Hematopoietic multipotent progenitor cell treated with erythropoietin and hydrocortisone succinate and interleukin-3 and kit ligand, for 4 days (in vitro differentiated cells): ENCODE data around the gene CHRD.

ENCODE experiments used
- DNase-seq: peaks from one replicate; pipeline ENCODE4 v3.0.0-alpha.2; 2015

CHRD gene

GRCh38 chr3:184361932-184362667 is 17.8 kb upstream of the CHRD start:
- peak; percentile 82 for DNase-seq

- DNase-seq: peak; percentile 99
Measured at GRCh38 chr3:184362668-184363546, 16.9 kb upstream of the CHRD start.

- no peak for DNase-seq
Measured at GRCh38 chr3:184366619-184367289, 13.1 kb upstream of the CHRD start.

GRCh38 chr3:184368116-184368515 is 11.7 kb upstream of the CHRD start:
- DNase-seq: no peak

GRCh38 chr3:184368586-184369183 is 11.2 kb upstream of the CHRD start:
- no peak for DNase-seq

GRCh38 chr3:184371570-184372018 is 8.3 kb upstream of the CHRD start:
- peak; percentile 93 for DNase-seq

- no peak for DNase-seq
Measured at GRCh38 chr3:184372296-184372821, 7.5 kb upstream of the CHRD start.

- DNase-seq: no peak
Measured at GRCh38 chr3:184372911-184373310, 6.9 kb upstream of the CHRD start.

- DNase-seq: no peak
Measured at GRCh38 chr3:184373422-184373821, 6.4 kb upstream of the CHRD start.

GRCh38 chr3:184375747-184376461 is 4.0 kb upstream of the CHRD start:
- DNase-seq: no peak

- DNase-seq: no peak
Measured at GRCh38 chr3:184377374-184377773, 2.5 kb upstream of the CHRD start.

- DNase-seq: no peak
Measured at GRCh38 chr3:184377882-184378445, 1.9 kb upstream of the CHRD start, which contains the start of gene THPO. THPO (minus strand) TSS chr3:184378207; CDS start chr3:184376259, 1,948 bp downstream.

- DNase-seq: no peak
Measured at GRCh38 chr3:184378651-184379357, 1.1 kb upstream of the CHRD start.

- peak; percentile 34 for DNase-seq
Measured at GRCh38 chr3:184380185-184380626, 352 bp downstream of the CHRD start.

- no peak for DNase-seq
Measured at GRCh38 chr3:184380627-184381260, 890 bp downstream of the CHRD start.

GRCh38 chr3:184381261-184382224 is 1.7 kb downstream of the CHRD start:
- DNase-seq: peak; percentile 63

GRCh38 chr3:184382326-184383032 is 2.6 kb downstream of the CHRD start:
- no peak for DNase-seq

GRCh38 chr3:184383033-184383740 is 3.3 kb downstream of the CHRD start:
- DNase-seq: no peak
